ENCODE results near the gene L3MBTL4.
"Not testable (repeated sequence)": the region's sequence is repeated elsewhere in the genome, so short reads cannot be mapped to it uniquely, and the experiment has no call there.

Gene L3MBTL4

DNA sequence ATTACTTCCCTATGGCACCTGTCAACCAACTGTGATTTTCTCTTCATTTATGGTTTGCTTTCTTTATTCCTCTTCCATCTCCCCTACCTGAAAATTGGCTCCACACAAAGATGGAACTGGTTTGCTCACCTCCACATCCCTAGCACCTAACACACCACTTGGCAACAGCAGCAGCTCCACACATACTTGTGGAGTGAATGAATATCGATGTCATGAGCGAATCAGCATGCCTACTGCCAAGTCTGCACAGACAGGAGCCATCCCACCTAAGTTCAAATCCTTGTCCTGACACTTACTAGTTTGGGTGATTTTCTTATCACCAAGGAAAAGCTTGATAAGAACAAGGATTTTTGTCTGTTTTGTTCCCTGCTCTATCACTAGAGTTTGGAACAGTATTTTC, 328.0 kb downstream of the L3MBTL4 start:
- no peak for DNase-seq

DNA sequence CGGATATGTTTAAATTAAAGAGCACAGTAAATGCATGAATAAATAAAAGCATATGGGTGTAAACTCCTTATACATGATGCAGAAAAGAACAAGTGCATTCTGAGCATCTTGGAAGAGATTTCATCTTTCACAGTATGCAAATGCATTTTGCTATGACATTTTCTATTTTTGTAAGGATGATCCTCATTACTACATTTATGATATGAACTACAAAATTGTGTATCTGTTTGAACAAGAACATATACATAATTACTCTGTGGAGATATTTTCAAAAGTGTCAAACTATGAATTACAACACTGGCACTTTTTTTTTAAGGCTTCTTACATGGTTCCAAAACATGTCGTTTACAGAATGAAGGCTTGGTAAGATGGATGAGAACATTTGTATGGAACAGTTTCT, 335.3 kb downstream of the L3MBTL4 start:
- no peak for DNase-seq

DNA sequence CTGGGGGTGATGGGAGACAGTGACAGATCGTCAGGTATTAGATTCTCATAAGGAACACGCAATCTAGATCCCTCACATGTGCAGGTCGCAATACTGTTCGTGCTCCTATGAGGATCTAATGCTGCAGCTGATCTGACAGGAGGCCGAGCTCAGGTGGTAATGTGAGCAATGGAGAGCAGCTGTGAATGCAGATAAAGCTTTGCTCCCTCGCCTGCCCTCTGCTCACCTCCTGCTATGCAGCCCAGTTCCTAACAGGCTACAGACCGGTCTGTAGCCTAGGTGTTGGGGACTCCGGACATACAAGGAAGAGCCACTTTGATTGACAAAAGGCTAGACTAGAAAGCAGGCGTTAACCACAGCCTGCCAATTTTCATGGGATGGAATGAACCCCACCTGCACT, 335.8 kb downstream of the L3MBTL4 start:
- DNase-seq: no peak

DNA sequence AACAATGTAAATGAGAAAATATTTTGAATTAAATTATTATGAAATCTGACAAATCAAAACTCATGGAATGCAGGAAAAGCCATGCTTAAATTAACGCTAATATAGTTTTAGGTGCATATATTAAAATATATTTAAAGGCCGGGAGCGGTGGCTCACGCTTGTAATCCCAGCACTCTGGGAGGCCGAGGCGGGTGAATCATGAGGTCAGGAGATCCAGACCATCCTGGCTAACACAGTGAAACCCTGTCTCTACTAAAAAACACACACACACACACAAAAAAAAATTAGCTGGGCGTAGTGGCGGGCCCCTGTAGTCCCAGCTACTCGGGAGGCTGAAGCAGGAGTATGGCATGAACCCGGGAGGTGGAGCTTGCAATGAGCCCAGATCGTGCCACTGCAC, 342.3 kb downstream of the L3MBTL4 start:
- not testable (repeated sequence) for DNase-seq

DNA sequence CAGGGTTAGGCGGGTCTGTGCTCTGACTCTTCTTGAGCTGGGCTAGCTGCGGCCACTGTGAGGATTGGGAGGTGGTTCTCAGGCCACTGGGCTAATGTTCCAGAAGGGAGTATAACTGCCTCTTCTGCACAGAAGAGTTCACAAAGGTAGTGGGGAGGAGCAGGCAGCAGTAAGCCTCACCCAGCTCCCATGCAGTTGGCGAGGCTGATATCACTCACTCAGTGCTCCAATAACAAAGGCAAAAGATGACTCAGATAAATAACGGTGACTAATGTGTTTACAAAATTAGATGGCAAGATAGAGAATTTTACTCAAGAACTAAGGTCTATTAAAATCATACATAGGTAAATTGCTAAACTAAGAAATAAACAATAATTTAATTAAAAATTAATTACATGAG, 345.2 kb downstream of the L3MBTL4 start:
- DNase-seq: no peak

DNA sequence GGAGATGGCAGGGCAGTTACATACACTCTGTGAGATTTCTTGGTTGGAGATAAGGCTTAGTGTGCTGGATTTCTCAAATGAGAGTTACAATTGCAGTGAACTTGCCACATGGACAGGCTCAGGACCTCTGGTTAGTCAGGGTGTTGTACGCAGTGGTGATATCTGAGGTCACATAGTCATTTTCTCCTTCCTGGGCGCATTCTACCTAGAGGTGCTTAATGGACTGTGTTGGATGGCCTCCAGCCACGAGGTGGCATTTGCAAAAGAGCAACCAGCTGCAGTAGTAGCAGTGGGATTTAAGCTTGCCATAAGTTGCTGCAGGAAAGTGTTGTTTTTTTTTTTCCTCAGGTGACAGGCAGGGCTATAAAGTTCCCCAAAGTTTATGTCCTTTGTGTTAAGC, 345.6 kb downstream of the L3MBTL4 start:
- no peak for DNase-seq

DNA sequence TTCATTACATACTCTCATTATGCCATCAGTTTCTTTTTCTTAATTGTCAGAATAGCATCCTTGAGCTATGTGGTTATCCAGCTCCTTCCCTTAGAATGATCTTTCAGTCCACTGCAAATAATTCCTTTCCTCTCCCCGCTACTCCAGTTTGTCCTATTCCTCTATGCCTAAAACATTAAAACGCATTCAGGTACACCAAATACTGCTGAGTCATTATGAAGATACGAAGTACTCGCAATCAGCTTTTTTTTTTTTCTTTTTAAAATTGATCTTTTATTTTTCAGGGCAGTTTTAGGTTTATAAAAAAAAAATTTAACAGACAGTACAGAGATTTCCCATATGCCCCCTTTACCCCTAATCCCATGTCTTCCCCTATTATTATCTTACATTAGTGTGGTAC, 354.6 kb downstream of the L3MBTL4 start:
- no peak for DNase-seq

DNA sequence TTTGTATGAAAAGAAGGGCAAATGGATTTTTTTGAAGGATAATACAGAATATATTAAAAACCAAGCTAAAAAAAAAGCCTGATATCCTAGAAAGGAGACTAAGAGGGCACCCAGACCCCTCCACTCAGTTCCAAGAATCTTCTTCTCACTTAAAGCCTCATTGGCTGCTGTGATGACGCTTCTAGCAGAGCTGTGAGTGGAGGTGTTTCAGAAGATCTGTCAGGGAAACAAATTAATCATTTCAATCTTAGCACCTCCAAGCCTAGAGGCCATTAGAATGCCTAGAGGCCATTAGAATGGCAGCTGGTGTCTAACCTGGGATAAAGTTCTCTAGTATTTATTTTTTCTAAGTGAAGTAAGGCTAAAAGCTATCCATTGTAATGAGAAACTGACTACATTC, 355.2 kb downstream of the L3MBTL4 start:
- DNase-seq: no peak

DNA sequence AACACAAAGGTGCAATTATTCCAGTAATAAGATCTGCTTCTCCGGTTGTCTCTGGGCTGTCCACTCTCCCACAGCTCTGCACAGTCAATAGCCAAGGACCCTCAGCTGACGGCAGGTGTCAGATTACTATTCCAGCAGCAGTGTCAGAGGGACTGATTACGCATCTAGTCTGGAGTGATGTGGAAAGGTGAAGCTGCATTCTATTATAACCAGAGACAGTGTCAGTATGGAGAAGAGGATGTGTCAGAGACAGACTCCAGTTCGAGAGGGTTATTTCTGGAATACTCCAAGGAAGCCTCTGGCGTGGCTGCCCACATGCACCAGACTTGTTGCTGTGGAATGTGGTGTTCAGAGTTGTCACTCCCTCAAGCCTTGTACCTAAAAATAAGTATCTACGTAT, 355.8 kb downstream of the L3MBTL4 start:
- DNase-seq: no peak

DNA sequence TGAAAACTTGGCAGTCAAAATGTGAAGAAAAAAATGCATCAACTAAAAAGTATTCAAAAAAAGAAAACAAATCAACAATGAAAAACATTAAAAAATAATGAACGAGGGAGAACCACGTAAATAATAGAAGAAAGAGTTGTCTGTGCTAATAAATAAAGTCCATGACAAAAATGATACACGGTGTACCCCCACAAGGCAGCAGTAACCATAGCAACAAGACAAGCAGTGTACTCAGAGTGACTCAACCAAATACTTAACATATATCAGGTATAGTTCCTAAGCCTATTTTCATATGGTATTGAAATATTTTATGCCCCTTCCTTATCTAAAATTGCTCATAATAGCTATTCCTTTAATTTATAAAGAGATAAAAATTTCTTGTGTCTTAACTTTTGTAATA, 357.1 kb downstream of the L3MBTL4 start:
- DNase-seq: no peak

DNA sequence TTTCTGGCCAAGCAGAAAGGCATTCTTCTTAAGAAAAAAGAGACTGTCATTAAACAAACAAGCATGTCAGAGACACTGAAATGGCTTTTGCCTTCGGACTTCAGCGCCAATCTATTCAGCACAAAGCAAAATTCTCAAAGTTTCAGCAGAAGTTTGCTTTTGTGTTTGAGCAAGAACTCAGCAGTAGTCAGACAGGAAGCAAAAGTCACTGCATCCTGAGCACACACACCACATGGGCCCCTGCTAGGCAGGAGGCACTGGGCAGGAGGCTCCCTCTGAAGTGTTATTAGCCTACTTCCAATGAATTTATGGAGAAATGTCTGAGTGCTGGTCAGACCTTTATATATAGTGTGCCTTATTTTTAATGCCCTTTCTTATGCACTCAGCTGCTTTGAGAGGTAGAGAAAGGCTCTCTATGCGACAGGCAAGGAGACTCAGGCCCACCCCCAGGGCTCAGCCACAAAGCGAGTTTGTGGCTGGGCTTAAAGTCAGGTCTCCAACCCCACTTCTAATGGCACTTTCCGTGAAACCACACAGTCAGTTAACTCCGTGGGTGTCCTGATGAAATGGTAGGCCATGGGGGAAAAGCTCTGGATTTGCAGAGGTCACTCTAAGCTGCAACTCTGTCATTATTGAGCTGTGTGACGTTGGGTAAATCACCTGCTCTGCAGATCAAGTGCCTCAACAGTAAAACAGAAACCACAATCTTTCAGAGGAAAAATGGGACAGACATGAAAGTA, 358.4 kb downstream of the L3MBTL4 start:
- no peak for DNase-seq

DNA sequence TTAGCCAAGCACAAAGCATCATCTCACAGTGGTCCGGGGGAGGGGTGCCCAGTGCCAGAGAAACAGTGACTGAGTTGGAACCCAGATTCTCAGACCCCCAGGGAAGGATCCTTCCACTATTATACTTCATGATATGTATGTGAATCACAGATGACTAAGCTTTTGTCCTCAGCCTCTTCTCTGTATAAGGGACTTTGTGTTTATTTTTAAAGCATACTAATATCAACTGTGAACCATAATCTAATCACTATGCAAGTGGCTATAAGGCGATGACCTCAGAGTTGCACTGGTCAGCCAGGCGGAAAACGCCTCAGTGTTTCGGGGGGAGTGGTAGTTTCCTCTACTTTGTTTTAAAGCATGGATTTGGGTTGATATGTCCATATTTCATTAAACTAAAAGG, 359.0 kb downstream of the L3MBTL4 start:
- DNase-seq: no peak

DNA sequence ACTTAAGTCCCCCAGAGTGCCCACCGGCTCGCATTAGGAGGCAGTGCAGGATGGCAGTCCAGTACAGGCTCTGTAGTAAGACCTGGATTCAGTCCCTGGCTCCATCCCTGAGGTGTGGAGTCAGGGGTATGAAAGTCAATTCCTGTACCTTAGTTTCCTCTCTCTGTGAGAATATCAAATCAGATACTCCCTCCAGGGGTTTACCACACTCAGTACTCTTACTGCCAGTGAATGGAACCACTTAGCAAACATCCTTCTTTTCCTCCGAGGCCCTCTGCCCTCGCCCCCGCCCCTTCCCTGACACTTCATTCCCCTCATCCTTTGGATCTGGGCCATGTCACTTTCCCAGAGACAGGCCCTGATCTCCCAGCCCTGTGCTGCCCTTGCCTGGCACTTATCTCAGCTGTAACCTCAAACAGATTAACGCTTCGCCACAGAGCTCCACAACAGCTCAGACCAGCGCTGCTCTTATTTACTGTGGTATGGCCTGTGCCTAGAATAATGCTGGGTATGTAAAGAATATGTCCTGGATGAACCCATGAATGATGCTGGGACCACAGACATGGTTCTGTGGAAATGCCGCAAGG, 360.4 kb downstream of the L3MBTL4 start:
- no peak for DNase-seq

DNA sequence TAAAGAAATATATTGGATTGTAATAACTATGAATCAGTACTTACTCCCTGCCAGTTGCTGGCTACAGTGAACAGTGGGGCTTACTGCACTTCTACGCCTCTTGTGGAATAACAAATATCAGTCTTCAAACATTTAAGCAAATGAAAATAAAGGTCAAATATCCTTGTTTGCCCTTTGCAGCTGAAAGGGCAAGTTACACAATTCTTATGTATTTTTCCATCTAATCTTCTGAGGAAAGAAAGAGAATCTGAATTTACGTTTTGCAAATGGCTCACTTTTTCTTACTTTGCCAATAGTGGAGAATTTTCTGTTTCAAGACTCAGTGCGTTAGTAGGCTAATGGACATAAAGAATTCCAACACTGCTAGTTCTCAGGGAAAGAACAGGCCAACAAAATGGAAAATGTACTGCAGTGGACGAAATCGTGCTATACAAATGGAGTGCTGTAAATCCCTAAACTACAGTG, 362.2 kb downstream of the L3MBTL4 start:
- DNase-seq: no peak

DNA sequence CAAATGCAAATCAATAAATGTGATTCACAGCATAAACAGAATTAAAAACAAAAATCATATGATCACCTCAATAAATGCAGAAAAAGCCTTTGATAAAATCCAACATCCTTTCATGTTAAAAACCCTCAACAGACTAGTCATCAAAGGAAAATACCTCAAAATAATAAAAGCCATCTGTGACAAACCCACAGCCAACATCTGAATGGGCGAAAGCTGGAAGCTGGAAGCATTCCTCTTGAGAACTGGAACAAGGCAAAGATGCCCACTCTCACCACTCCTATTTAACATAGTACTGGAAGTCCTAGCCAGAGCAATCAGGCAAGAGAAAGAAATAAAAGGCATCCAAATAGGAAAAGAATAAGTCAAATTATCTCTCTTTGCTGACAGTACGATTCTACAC, 367.1 kb downstream of the L3MBTL4 start:
- not testable (repeated sequence) for DNase-seq

DNA sequence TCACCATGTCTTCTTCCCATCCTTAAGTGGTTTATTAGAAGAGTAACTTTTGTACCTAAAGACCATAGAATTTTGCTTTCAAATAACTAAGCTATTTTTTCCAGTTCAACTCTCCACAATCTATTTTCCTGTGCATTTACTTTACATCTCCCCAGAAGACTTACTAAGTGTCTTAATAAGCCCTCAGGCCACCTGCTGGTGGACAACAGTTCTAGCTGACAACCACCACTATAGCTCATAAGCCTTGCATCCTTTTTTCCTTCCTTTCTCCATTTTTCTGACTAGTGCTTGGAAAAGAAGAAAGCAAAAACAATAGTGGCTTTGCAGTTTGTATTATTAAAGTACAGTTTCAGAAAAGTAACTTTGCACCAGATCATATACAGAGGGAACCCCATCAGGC, 369.9 kb downstream of the L3MBTL4 start:
- no peak for DNase-seq

DNA sequence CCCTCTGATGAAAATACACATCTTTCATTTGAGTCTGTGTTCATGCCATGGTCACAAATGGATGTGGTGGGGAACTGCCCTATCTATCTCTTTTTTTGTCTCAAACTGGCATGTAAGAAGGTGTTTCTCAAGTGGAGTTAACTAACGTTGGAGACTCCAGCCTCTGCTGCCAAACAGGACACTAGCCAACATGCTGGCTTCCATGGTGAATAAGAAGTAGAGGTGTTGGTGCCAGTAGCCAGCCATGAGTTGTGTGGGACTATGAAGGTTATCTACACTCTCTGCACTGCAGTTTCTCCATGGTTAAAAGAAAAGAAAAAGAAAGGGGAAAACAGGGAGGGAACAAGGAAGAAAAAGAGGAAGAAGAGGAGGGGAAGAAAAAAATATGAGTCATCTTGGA, 370.4 kb downstream of the L3MBTL4 start:
- DNase-seq: no peak

DNA sequence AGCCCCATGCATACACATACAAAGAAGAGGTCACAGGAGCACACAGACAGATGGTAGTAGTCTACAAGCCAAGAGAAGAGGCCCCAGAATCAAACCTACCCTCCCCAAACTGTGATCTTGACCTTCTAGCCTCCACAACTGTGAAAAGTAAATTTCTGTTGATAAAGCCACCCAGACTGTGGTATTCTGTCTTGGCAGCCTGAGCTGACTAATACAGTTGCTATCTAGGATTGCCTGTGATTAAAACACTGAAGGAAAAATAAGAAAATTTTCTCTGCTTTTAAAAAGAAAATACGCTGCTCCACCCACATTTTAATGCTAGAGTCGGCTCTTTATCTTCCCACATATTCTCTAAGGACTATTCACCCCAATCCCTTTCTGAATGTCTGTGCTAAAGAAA, 375.7 kb downstream of the L3MBTL4 start:
- DNase-seq: no peak

DNA sequence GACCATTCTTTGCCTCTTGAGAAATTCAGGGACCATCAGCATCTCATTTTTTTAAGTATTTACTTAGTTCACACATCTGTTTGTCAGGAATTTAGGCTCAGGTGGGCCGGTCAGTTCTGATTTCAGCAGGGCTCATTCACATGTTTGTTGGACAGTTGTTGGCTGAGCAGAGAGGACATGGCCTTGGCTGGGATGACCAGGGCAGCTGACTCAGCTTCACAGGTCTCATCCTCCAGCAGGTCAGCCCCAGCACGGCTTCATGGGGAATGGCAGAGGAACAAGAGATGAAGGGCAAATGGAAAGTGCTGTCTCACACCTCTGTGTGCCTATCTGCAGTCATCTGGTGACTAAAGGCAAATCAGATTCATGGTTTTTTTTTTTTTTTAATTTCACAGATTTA, 383.3 kb downstream of the L3MBTL4 start:
- no peak for DNase-seq

DNA sequence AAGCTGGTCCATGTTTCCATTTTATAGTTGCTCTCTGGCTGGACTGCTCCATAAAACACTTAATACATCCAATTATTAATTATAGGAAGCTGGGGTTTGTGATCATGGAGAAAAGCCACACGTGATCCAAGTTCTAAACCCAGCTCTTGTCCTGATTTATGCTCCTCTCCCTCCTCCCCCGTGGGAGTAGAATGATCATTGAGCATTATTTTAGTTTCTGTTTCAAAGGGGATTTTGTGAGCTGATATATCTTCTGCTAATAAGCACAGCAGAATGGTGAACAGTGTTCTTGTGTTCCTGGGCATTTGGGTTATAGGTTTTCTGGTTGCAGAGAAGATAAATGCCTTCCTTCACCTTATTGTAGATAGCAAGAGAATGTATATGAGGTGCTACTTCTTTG, 383.7 kb downstream of the L3MBTL4 start:
- DNase-seq: no peak

DNA sequence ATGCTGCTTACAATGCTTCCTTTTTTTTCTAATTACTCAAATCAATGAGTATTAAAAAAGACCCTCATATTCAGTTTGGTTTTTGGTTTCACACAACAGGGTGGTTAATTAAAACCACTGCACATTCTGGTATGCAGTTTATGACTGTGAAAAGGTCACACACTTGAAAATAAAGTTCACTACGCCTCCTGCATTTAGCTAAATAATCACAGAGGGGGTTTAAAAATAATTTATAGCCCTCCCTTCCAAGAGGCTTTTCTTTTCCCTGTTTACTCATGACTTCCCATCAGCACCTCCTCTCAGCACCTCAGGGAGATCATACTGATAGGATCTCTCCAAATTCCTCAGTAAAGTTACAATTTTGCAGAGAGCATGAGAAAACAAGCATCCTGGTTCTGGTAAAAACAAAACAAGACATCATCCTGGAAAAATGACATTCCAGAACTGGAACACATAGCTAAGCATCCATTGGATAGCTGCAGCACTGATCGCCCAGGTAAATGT, 389.9 kb downstream of the L3MBTL4 start:
- DNase-seq: no peak

DNA sequence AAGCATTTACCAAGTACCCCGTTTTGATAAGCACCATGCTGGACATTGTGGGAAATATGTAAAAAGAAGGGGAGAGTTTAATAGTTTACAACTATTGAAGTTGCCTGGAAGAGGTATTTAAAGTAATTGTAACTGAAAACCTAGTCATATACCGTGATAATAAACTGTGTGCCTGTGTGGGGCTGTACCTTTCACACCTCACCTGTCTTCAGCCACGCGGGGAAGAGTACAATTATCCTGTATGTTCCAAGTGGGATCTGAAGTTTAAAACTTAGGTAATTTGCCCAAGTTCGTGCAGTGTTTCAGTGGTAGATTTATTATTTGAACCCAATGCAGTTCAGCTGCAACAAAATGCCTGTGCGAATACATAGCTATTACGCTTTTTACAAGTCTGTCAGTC, 391.2 kb downstream of the L3MBTL4 start:
- DNase-seq: no peak

DNA sequence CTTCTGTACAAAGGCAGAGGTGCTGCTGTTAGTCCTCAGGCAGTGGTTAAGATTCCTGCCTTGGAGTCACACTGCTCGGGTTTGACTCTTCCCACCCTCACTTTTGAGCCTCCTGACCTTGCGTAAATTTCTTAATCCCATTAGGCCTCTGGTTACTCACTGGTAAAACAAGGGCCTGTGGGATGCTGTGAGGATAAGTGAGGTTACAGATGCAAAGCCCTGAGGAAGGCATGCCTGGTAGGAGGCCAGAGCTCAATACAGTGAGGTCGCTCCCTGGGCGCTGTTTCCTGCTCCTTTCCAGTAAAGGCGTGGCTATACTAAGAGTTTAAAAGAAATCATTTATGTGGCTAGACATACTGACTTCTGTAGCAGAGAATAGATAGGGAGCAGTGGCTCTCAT, 391.9 kb downstream of the L3MBTL4 start:
- no peak for DNase-seq

DNA sequence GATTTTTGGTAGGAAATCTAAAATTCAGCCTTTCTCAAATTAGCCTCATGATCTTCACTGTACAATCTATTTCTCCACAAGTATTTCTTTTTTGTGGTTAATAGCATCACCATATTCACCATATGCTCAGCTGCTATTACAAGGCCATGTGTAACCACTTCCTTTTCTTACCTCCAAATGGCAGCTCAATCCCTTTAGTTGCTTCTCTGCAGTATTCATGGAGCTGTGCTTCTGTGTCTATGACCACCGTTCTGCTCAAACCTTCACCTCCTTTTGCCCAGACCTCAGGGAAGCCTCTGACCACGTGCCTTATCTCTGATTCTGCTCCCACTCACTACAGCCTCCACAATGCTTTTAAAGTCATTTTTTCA, 392.7 kb downstream of the L3MBTL4 start:
- DNase-seq: no peak
